B cell (primary cell): ENCODE data around the gene KCNJ4. TPM values are rescaled to one million over a fixed set of nuclear protein-coding genes. Genes with fewer than 3 reads are reported as not detected.

ENCODE experiments used
- ATAC-seq: fragments of 200-7000 bp; cut with Tn5 transposase; one replicate; pipeline ENCODE4 v1.10.0; 2021; ENCODE audit warnings: low read depth, mild to moderate bottlenecking, moderate number of reproducible peaks, moderate library complexity
- CTCF ChIA-PET: fragments of 350-600 bp; sonication (Branson Sonifier 250); formaldehyde crosslinking; loops from one replicate; lab custom pipeline; 2021; ENCODE audit warnings: antibody characterized with exemption, inconsistent platforms; lab: Charles Lee
- POLR2A ChIA-PET: fragments of 350-600 bp; sonication (Branson Sonifier 250); formaldehyde crosslinking; loops from one replicate; lab custom pipeline; 2021; ENCODE audit warnings: antibody characterized with exemption; lab: Charles Lee
- DNase-seq: peaks from one replicate; pipeline ENCODE4 v3.0.0; 2013
- H2AFZ ChIP-seq: 2 replicates; pipeline ENCODE4 v1.6.1; 2012; ENCODE audit warnings: mild to moderate bottlenecking, low read depth, low read length; ENCODE audit not compliant: insufficient read depth, poor library complexity, severe bottlenecking
- H3K27ac ChIP-seq, 2 donors: 1 replicate in 1 of 2; 2 replicates in 1 of 2; pipeline ENCODE4 v1.5.1; 2012 to 2013; ENCODE audit warnings: low read length in 2 of 2, mild to moderate bottlenecking in 2 of 2, moderate library complexity in 1 of 2
- H3K27me3 ChIP-seq, 4 experiments: fragments of 200-600 bp in 1 of 4; sonication (generic) in 1 of 4; replicated peaks in 1 of 4; 1 replicate in 2 of 4; 2 replicates in 2 of 4; pipeline versions ENCODE4 v1.6.1 to v1.7.0; 2013 to 2016; ENCODE audit warnings: low read length in 3 of 4, mild to moderate bottlenecking in 2 of 4, mixed read lengths in 1 of 4, moderate library complexity in 1 of 4; ENCODE audit not compliant: insufficient read depth in 4 of 4, control insufficient read depth in 3 of 4; ENCODE audit errors: control extremely low read depth in 1 of 4
- H3K36me3 ChIP-seq, 2 experiments: replicated peaks in 1 of 2; 1 replicate in 1 of 2; 2 replicates in 1 of 2; pipeline versions ENCODE4 v1.6.1 to v1.7.1; 2013; ENCODE audit warnings: low read length in 1 of 2; ENCODE audit not compliant: insufficient read depth in 2 of 2, control insufficient read depth in 1 of 2; ENCODE audit errors: control extremely low read depth in 1 of 2, extremely low read depth in 1 of 2
- H3K4me1 ChIP-seq, 2 donors: fragments of 200-600 bp in 1 of 2; sonication (generic) in 1 of 2; 1 replicate in 1 of 2; 2 replicates in 1 of 2; pipeline versions ENCODE4 v1.5.1 to v1.6.1; 2013 to 2017; ENCODE audit warnings: low read length in 2 of 2; ENCODE audit not compliant: control insufficient read depth in 2 of 2, insufficient read depth in 2 of 2
- H3K4me2 ChIP-seq: replicated peaks from 2 replicates; pipeline ENCODE3; 2012; ENCODE audit warnings: mild to moderate bottlenecking, low read depth, low read length; ENCODE audit not compliant: poor library complexity, severe bottlenecking
- H3K4me3 ChIP-seq, 5 experiments: fragments of 200-600 bp in 1 of 5; sonication (generic) in 1 of 5; 1 replicate in 3 of 5; 2 replicates in 2 of 5; pipeline versions ENCODE4 v1.5.1 to v1.7.0; 2011 to 2016; ENCODE audit warnings: low read length in 4 of 5, mild to moderate bottlenecking in 4 of 5, low read depth in 2 of 5, control low read depth in 1 of 5, moderate library complexity in 1 of 5; ENCODE audit not compliant: insufficient read depth in 1 of 5; ENCODE audit errors: control extremely low read depth in 1 of 5, extremely low read depth in 1 of 5
- H3K79me2 ChIP-seq: fragments of 200-600 bp; sonication (generic); one replicate; pipeline ENCODE4 v1.6.0; 2016; ENCODE audit warnings: low read length; ENCODE audit not compliant: control insufficient read depth, insufficient read depth
- H3K9ac ChIP-seq: fragments of 200-600 bp; sonication (generic); 2 replicates; pipeline ENCODE4 v1.6.1; 2017; ENCODE audit warnings: mild to moderate bottlenecking, low read length, moderate library complexity
- H3K9me3 ChIP-seq, 3 donors: one replicate each; pipeline versions ENCODE4 v1.6.1 to v1.7.1; 2013; ENCODE audit warnings: low read length in 2 of 3; ENCODE audit not compliant: control insufficient read depth in 2 of 3, insufficient read depth in 1 of 3; ENCODE audit errors: control extremely low read depth in 1 of 3
- H4K20me1 ChIP-seq: 2 replicates; pipeline ENCODE4 v1.6.0; 2012; ENCODE audit warnings: mild to moderate bottlenecking, low read length; ENCODE audit not compliant: insufficient read depth, control insufficient read depth, poor library complexity, severe bottlenecking
- H3K27ac Mint-ChIP-seq: one replicate; pipeline ENCODE4 v1.8.0; 2021; ENCODE audit warnings: mixed read lengths
- H3K27me3 Mint-ChIP-seq: one replicate; pipeline ENCODE4 v1.8.0; 2021; ENCODE audit warnings: mixed read lengths
- H3K4me1 Mint-ChIP-seq: one replicate; pipeline ENCODE4 v1.8.0; 2021; ENCODE audit warnings: mixed read lengths
- H3K4me3 Mint-ChIP-seq: one replicate; pipeline ENCODE4 v1.8.0; 2021; ENCODE audit warnings: mixed read lengths
- H3K9me3 Mint-ChIP-seq: one replicate; pipeline ENCODE4 v1.8.0; 2022; ENCODE audit warnings: mixed read lengths; ENCODE audit not compliant: insufficient read depth
- EZH2 ChIP-seq: IDR thresholded peaks from 2 replicates; pipeline ENCODE4 v1.6.1; 2012; ENCODE audit warnings: borderline replicate concordance, low read depth, mild to moderate bottlenecking, moderate library complexity, low read length; ENCODE audit not compliant: insufficient read depth, poor library complexity, severe bottlenecking
- WGBS: methylation state at CpG from one replicate; pipeline ENCODE4 v1.1.5; 2013; ENCODE audit warnings: missing lambda C conversion rate; ENCODE audit not compliant: insufficient coverage; 5-methylcytosine and 5-hydroxymethylcytosine counted together
- intact Hi-C: fragments of 100-400 bp; cut with micrococcal nuclease; formaldehyde crosslinking; loops from one replicate; pipeline ENCODE4 v1.10.0; 2022
- polyA plus RNA-seq: library from polyadenylated mRNA; depleted of rRNA; stranded (reverse); fragments of >200 nt; gene quantifications from 2 replicates; pipeline ENCODE4 v1.2.3, GENCODE V29; 2012
- total RNA-seq, 2 donors: library from RNA; stranded (reverse); fragments of 120-200 nt in 1 of 2; gene quantifications; 1 replicate in 1 of 2; 2 replicates in 1 of 2; pipeline versions ENCODE4 v1.2.3 to v1.2.4, GENCODE V29; 2013 to 2022
- TF ChIP-seq, protein P1 (sequence below): fragments of 200-600 bp; IDR thresholded peaks from one replicate; pipeline ENCODE4 v1.8.0; 2022; ENCODE audit warnings: antibody characterized with exemption, mild to moderate bottlenecking

Gene KCNJ4
- total and polyA plus RNA-seq, 2 donors (not counting 1 experiment from before 2014, with no cell fraction given): not detected

DNA sequence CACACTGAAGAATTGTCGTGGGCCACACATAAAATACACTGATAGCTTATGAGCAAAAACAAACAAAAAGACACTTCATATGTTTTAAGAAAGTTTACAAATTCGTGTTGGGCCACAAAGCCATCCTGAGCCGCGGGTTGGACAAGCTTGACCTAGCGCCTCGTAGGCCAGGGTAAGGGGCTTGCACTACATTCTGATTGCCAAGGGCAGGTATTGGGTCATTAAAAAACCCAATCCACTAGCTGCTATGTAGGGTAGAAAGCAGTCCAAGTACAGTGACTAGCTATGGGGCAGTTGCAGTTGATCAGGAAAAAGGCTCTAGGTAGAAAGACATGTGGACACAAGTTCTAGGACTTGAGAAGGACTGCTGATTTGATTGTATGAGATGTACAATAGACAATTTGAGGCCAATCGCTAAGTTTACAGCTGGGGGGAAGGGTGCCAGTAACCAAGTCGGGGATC lies 26.9 kb upstream of the KCNJ4 start:
- H3K9me3 ChIP-seq: no peaks in the 10 kb centered on the region
- DNase-seq (no peak), ATAC-seq (no peak)
- intact Hi-C loops: no loop called here
- H3K9me3 Mint-ChIP-seq: no peaks in the 10 kb centered on the region
- no peaks in the 10 kb centered on the region for H3K27me3 Mint-ChIP-seq
- POLR2A ChIA-PET: interaction anchor here (1.5 kb wide), 1 partner anchor 15 kb away, joined by 5 read pairs; no protein-coding TSS in a partner anchor
- no peaks in the 10 kb centered on the region for H3K4me1 ChIP-seq
- TF ChIP-seq EZH2: no peak
- TF ChIP-seq, protein P1, sequence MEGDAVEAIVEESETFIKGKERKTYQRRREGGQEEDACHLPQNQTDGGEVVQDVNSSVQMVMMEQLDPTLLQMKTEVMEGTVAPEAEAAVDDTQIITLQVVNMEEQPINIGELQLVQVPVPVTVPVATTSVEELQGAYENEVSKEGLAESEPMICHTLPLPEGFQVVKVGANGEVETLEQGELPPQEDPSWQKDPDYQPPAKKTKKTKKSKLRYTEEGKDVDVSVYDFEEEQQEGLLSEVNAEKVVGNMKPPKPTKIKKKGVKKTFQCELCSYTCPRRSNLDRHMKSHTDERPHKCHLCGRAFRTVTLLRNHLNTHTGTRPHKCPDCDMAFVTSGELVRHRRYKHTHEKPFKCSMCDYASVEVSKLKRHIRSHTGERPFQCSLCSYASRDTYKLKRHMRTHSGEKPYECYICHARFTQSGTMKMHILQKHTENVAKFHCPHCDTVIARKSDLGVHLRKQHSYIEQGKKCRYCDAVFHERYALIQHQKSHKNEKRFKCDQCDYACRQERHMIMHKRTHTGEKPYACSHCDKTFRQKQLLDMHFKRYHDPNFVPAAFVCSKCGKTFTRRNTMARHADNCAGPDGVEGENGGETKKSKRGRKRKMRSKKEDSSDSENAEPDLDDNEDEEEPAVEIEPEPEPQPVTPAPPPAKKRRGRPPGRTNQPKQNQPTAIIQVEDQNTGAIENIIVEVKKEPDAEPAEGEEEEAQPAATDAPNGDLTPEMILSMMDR: no peak
- no peak overlapping the region for H3K4me3 ChIP-seq
- no peak overlapping the region for H3K9ac ChIP-seq
- H3K27ac Mint-ChIP-seq: peak overlapping the region; percentile 3
- peaks cover 6 to 68% of the 10 kb centered on the region in 2 experiments for H3K36me3 ChIP-seq
- CTCF ChIA-PET: no interaction called here
- peaks cover 13% of the 10 kb centered on the region for H4K20me1 ChIP-seq
- 76% methylated on average over 3 of the region's 8 CpGs for WGBS
- no peak overlapping the region for H3K4me3 Mint-ChIP-seq
- peaks cover 2% of the 10 kb centered on the region for H3K4me1 Mint-ChIP-seq
- no peak overlapping the region for H3K4me2 ChIP-seq
- H3K27me3 ChIP-seq: no peaks in the 10 kb centered on the region
- H3K27ac ChIP-seq: no peak overlapping the region
- peaks cover 5% of the 10 kb centered on the region for H3K79me2 ChIP-seq
- H2AFZ ChIP-seq: no peak overlapping the region

DNA sequence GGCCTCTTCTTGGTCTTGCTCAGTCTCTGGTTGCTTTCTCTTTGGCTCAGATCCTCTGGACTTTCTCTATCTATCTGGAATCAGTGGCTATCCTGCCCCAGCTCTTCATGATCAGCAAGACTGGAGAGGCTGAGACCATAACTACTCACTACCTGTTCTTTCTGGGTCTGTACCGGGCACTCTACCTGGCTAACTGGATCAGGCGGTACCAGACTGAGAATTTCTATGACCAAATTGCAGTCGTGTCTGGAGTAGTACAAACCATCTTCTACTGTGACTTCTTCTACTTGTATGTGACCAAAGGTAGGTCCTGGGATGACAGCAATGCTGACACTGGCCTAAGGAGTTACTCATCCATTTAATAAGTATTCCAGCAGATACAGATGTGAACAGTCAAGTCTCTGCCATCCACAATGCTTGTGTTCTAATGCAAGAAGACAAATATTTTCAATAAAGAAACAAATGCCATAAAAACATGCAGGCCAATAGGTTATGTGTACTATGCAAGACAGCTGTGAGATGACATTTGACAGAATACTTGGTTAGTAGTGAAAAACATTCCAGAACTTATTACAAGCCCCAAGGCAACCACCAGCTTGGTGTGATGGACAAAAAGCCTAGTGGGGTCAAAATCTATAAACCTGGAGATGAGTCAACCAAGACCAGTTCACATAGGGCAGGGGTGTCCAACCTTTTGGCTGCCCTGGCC lies 26.3 kb upstream of the KCNJ4 start:
- no peak overlapping the region for H2AFZ ChIP-seq
- no peaks in the 10 kb centered on the region for H3K4me1 ChIP-seq
- peaks cover 11% of the 10 kb centered on the region for H4K20me1 ChIP-seq
- ChIA-PET POLR2A (interaction anchor here (1.5 kb wide), 1 partner anchor 16 kb away, joined by 5 read pairs; no protein-coding TSS in a partner anchor), CTCF (interaction anchor here (0.9 to 1.0 kb wide), 2 partner anchors 30 to 91 kb away, joined by 3 read pairs; no protein-coding TSS in a partner anchor)
- H3K9me3 ChIP-seq: no peaks in the 10 kb centered on the region
- no peak overlapping the region for H3K4me3 Mint-ChIP-seq
- H3K36me3 ChIP-seq: peaks cover 6 to 63% of the 10 kb centered on the region in 2 experiments
- TF ChIP-seq, protein P1: no peak
- no peak for TF ChIP-seq EZH2
- no peaks in the 10 kb centered on the region for H3K79me2 ChIP-seq
- H3K9ac ChIP-seq: no peak overlapping the region
- ATAC-seq (no peak), DNase-seq (no peak)
- H3K27ac Mint-ChIP-seq: peak overlapping the region; percentile 17
- peaks cover 2% of the 10 kb centered on the region for H3K4me1 Mint-ChIP-seq
- H3K27me3 Mint-ChIP-seq: no peaks in the 10 kb centered on the region
- H3K4me3 ChIP-seq: no peak overlapping the region
- no peaks in the 10 kb centered on the region for H3K27me3 ChIP-seq
- no peak overlapping the region for H3K4me2 ChIP-seq
- no peak overlapping the region for H3K27ac ChIP-seq
- intact Hi-C loops: no loop called here
- 100% methylated on average over 3 of the region's 3 CpGs for WGBS
- no peaks in the 10 kb centered on the region for H3K9me3 Mint-ChIP-seq
